Fibroblast of mammary gland (primary cell): ENCODE data around the gene LGR4.

Experiments
- DNase-seq: peaks from one replicate; pipeline ENCODE4 v3.0.0-alpha.2; 2010; ENCODE audit warnings: low read depth
- H3K4me3 ChIP-seq: 2 replicates; pipeline ENCODE4 v1.5.1; 2011; ENCODE audit warnings: low read depth, mild to moderate bottlenecking, low read length, moderate library complexity; ENCODE audit not compliant: control insufficient read depth
- CTCF ChIP-seq: conservative IDR thresholded peaks from 2 replicates; pipeline ENCODE4 v1.5.1; 2011; ENCODE audit warnings: low read depth, low read length, inconsistent platforms; ENCODE audit not compliant: control insufficient read depth, insufficient read depth

The LGR4 gene

GRCh38 chr11:27431808-27432207 is 40.8 kb downstream of the LGR4 start:
- no peak overlapping the region for H3K4me3 ChIP-seq
- TF ChIP-seq CTCF = no peak
- DNase-seq = no peak

GRCh38 chr11:27429761-27430393 is 42.7 kb downstream of the LGR4 start:
- TF ChIP-seq CTCF = no peak
- no peak for DNase-seq
- H3K4me3 ChIP-seq = no peak overlapping the region

GRCh38 chr11:27427183-27427980 is 45.2 kb downstream of the LGR4 start:
- peak; percentile 30 for DNase-seq
- TF ChIP-seq CTCF = no peak
- H3K4me3 ChIP-seq = no peak overlapping the region

GRCh38 chr11:27425814-27426213 is 46.8 kb downstream of the LGR4 start:
- TF ChIP-seq CTCF = no peak
- no peak for DNase-seq
- no peak overlapping the region for H3K4me3 ChIP-seq

GRCh38 chr11:27423125-27423524 is 49.5 kb downstream of the LGR4 start:
- H3K4me3 ChIP-seq = no peak overlapping the region
- DNase-seq = peak; percentile 87
- TF ChIP-seq CTCF = no peak

- no peak overlapping the region for H3K4me3 ChIP-seq
- TF ChIP-seq CTCF = no peak
- peak; percentile 14 for DNase-seq
These were observed 50.6 kb downstream of the LGR4 start for GRCh38 chr11:27421819-27422494.
